Skeletal muscle satellite cell (primary cell): ENCODE results near the gene FAM174C.

Experiments
- H3K27me3 ChIP-seq: 2 replicates; pipeline ENCODE4 v1.7.0; 2013; ENCODE audit warnings: low read length; ENCODE audit not compliant: control insufficient read depth, insufficient read depth
- H3K36me3 ChIP-seq: 2 replicates; pipeline ENCODE4 v1.7.0; 2013; ENCODE audit warnings: mild to moderate bottlenecking, control low read depth, low read length; ENCODE audit not compliant: insufficient read depth
- H3K4me1 ChIP-seq: 2 replicates; pipeline ENCODE4 v1.7.0; 2013; ENCODE audit warnings: low read length; ENCODE audit not compliant: control insufficient read depth, insufficient read depth
- H3K4me2 ChIP-seq: 2 replicates; pipeline ENCODE4 v1.7.0; 2013; ENCODE audit warnings: mild to moderate bottlenecking, low read length
- H3K4me3 ChIP-seq: 2 replicates; pipeline ENCODE4 v1.7.0; 2013; ENCODE audit warnings: low read length
- H3K9ac ChIP-seq: 2 replicates; pipeline ENCODE4 v1.7.0; 2013; ENCODE audit warnings: mild to moderate bottlenecking, low read depth, low read length, moderate library complexity
- H3K9me3 ChIP-seq: replicated peaks from 2 replicates; pipeline ENCODE4 v1.7.0; 2013; ENCODE audit warnings: mild to moderate bottlenecking, control low read depth, low read length

The FAM174C gene

DNA sequence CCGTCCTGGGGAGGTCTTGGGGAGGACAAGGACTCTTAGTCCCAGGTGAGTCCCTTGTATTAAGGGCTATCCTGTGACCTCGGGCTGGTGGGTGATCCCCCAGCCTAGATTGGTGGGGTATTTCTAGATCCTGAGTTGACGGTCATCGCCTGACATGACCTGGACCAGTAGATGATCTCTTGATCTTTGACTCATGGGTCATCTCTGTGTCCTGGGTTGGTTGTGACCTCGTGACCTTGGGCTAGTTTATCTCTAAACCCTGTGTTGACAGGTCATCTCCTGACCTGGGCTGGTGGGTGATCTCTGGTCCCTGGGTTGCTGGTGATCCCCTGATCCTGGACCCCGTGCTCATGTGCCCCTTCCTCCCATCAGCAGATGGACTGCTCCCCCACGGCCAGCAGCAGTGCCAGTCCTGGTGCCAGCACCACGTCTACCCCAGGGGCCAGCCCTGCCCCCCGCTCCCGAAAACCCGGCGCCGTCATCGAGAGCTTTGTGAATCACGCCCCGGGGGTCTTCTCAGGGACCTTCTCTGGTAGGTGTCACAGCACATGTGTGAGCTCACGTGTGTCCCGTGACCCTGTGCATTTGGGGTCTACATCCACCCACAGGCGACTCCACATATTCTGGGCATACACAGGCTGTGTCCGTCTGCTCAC, 20.7 kb upstream of the FAM174C start:
- peak overlapping the region; percentile 98 for H3K4me2 ChIP-seq
- H3K4me1 ChIP-seq = peaks cover 57% of the 10 kb centered on the region
- peak overlapping the region; percentile 83 for H3K4me3 ChIP-seq
- H3K9ac ChIP-seq = peak overlapping the region; percentile 92
- no peaks in the 10 kb centered on the region for H3K27me3 ChIP-seq
- H3K36me3 ChIP-seq = peaks cover 79% of the 10 kb centered on the region
- no peaks in the 10 kb centered on the region for H3K9me3 ChIP-seq

DNA sequence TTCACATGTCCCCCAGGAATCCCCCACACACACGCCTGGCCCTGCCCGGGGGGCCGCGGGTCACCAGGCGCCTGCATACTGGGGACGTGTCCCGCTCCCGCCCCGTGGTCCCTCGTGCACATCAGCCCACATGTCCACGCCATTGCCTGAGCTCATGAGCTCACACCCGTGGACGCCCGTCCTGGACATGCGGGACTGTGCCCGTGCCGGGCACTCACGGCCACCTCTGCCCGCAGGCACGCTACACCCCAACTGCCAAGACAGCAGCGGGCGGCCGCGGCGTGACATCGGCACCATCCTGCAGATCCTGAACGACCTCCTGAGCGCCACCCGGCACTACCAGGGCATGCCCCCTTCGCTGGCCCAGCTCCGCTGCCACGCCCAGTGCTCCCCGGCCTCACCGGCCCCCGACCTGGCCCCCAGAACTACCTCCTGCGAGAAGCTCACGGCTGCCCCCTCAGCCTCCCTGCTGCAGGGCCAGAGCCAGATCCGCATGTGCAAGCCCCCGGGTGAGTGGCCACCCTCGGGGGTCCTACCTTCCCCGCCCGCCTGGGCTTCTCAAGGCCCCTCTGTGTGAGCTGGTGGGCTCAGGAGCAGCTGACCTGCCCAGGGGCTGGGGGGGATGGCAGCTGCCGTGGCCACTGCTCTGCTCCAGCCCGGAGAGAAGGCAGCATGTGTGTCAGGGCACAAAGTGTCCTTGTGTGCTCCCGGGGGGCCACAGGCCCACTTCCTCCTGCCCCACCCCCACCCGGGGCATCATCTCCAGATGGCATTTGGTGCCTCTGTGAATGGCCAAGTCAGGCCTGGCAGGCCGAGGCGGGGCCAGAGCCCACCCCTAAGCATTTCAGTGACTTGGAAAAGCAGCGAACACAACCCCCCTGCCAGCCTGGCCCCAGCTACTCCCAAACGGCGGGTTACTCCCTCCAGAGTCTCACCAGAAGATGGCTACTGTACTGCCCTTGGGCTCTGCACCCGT, 19.9 kb upstream of the FAM174C start:
- H3K4me3 ChIP-seq = peak overlapping the region; percentile 19
- H3K9ac ChIP-seq = peak overlapping the region; percentile 38
- peak overlapping the region; percentile 98 for H3K4me2 ChIP-seq
- H3K27me3 ChIP-seq = no peaks in the 10 kb centered on the region
- H3K36me3 ChIP-seq = peaks cover 73% of the 10 kb centered on the region
- H3K9me3 ChIP-seq = no peaks in the 10 kb centered on the region
- H3K4me1 ChIP-seq = peaks cover 62% of the 10 kb centered on the region

DNA sequence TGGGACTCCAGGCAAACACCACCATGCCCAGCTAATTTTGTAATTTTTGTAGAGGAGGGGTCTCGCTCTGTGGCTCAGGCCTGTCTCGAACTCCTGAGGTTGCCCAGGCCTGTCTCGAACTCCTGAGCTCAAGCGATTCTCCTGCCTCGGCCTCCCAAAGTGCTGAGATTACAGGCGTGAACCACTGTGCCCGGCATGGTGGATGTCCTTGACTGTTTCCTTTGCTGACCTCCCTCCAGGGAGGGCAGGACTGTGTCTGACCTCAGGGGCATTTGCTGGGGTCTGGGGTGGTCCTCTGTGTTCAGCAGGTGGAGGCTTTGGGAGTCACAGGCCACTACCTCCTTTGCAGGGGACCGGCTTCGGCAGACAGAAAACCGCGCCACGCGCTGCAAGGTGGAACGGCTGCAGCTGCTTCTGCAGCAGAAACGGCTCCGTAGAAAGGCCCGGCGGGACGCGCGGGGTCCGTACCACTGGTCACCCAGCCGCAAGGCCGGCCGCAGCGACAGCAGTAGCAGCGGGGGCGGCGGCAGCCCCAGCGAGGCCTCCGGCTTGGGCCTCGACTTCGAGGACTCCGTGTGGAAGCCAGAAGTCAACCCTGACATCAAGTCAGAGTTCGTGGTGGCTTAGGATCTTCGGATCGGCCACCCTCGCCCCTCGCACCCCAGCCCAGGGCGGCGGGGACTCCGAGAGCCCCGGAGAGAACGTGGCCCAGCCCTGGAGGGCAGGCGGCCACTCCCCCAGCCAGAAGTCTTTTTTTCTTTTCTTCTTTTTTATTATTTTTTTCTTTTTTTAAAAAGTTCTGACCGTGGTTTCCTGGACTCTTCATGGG, 18.5 kb upstream of the FAM174C start:
- H3K9me3 ChIP-seq = no peaks in the 10 kb centered on the region
- no peak overlapping the region for H3K4me3 ChIP-seq
- peak overlapping the region; percentile 24 for H3K9ac ChIP-seq
- peak overlapping the region; percentile 17 for H3K4me2 ChIP-seq
- H3K27me3 ChIP-seq = no peaks in the 10 kb centered on the region
- H3K36me3 ChIP-seq = peaks cover 59% of the 10 kb centered on the region
- H3K4me1 ChIP-seq = peaks cover 73% of the 10 kb centered on the region

DNA sequence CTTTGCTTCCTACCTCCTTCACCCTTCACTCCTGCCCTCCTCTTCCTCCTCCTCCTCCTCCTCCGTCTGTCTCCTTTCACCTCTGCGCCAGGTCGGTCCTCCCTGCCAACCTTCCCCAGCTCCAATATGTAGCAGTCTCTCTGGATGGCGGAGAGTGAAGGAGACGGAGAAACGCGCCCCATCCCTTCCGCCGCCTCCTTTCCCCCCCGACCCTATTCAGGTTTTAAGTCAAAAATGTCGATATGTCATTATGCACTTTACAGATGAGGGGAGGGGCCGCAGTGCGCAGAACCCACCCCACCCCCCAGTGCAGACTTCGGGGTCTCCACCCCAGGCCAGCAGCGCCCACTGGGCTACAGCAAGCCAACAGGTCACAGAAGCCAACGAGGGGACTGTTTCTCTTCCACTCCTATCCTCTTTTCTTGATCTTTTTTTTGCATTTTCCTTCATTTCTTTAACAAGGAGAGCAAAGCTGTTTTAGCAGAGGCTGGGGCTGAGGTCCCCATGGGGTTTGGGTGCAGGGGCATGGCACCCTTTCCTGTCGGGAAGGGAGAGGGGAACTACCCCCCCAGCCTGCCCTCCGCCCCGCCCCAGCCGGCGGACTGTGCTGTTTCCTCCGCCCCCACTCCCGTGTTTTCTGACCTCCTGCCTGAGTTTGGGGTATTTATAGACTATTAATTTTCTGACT, 17.7 kb upstream of the FAM174C start:
- Histone ChIP-seq H3K36me3 (peaks cover 56% of the 10 kb centered on the region), H3K4me1 (peaks cover 81% of the 10 kb centered on the region), H3K9ac (no peak overlapping the region), H3K27me3 (no peaks in the 10 kb centered on the region), H3K4me2 (peak overlapping the region; percentile 27), H3K9me3 (no peaks in the 10 kb centered on the region), H3K4me3 (no peak overlapping the region)

DNA sequence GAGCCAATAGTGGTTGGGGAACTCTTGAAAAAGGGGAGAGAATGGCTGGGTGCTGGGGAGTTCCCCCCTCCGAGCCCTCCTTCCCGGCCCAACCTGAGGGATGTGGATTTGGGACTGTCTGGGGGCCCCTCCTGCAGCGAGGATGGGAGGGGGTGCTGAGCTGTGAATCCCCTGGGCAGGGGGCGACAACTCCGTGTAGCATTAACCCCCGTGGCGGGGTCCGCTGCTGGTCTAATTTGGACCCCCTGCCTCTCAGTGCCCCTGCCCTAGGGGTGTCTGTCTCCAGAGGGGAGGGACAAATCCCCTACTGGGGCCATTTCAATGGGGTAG, 17.2 kb upstream of the FAM174C start:
- no peak overlapping the region for H3K4me3 ChIP-seq
- H3K4me1 ChIP-seq = peaks cover 86% of the 10 kb centered on the region
- H3K36me3 ChIP-seq = peaks cover 56% of the 10 kb centered on the region
- H3K4me2 ChIP-seq = no peak overlapping the region
- H3K9ac ChIP-seq = no peak overlapping the region
- H3K9me3 ChIP-seq = no peaks in the 10 kb centered on the region
- no peaks in the 10 kb centered on the region for H3K27me3 ChIP-seq

DNA sequence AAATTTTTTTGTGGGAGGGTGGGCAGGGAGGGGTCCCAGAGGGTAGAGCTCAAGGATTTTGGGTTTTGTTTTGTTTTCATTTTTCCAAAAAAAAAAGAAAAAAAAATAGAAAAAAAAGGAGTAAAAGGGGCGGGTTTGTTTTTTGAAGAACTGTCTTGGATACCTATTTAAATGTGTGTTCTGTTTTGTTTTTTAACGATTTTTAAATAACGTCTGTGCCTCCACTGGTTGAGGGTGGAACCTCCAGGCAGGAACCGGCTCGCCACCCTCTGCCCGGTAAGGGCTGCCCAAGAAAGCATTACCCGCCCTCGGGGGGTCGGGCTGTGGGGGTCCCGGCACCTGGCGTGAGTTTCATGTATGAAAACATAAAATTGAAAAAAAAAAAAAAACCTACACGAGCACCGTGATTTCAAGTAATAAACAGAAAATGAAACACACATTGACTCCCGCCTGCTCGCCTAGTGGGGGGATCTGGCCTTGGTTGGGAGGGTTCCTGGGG, 16.6 kb upstream of the FAM174C start:
- peaks cover 51% of the 10 kb centered on the region for H3K36me3 ChIP-seq
- no peak overlapping the region for H3K4me2 ChIP-seq
- H3K9ac ChIP-seq = no peak overlapping the region
- no peaks in the 10 kb centered on the region for H3K27me3 ChIP-seq
- H3K4me1 ChIP-seq = peaks cover 84% of the 10 kb centered on the region
- H3K4me3 ChIP-seq = no peak overlapping the region
- H3K9me3 ChIP-seq = no peaks in the 10 kb centered on the region

DNA sequence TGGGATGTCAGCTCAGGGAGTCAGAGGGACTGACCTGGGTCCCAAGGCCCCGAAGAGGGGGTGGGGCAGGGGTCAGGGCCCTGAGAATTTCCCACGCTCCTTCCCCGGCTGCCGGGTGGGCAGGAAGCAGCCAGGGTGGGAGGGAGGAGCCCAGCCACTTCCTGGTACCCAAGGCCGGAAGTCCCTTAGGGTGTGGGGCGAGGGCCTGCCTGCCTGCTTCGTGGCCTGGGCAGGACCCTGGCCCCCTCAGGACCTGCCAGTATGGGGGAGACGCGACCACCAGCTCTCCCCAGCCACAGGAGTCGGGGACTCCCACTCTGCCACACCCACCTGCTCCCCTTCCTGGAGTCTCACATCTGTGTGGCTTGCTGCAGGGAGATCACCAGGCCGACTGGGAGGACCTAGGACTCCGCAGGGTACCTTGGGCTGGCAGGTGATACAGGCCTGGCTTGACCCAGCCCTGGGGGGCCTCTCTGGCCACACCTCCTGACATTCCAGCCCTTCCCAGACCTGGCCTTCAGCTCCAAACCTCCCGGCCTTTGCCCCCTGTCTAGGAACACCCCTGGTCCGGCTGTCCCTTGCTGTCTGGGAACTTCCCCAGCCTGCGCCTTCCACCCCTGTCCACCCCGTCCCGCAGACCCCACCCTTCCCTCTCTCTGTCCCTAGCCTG, 16.0 kb upstream of the FAM174C start:
- peaks cover 45% of the 10 kb centered on the region for H3K36me3 ChIP-seq
- no peaks in the 10 kb centered on the region for H3K27me3 ChIP-seq
- peaks cover 80% of the 10 kb centered on the region for H3K4me1 ChIP-seq
- no peak overlapping the region for H3K4me2 ChIP-seq
- peak overlapping the region; percentile 23 for H3K9ac ChIP-seq
- no peak overlapping the region for H3K4me3 ChIP-seq
- no peaks in the 10 kb centered on the region for H3K9me3 ChIP-seq

DNA sequence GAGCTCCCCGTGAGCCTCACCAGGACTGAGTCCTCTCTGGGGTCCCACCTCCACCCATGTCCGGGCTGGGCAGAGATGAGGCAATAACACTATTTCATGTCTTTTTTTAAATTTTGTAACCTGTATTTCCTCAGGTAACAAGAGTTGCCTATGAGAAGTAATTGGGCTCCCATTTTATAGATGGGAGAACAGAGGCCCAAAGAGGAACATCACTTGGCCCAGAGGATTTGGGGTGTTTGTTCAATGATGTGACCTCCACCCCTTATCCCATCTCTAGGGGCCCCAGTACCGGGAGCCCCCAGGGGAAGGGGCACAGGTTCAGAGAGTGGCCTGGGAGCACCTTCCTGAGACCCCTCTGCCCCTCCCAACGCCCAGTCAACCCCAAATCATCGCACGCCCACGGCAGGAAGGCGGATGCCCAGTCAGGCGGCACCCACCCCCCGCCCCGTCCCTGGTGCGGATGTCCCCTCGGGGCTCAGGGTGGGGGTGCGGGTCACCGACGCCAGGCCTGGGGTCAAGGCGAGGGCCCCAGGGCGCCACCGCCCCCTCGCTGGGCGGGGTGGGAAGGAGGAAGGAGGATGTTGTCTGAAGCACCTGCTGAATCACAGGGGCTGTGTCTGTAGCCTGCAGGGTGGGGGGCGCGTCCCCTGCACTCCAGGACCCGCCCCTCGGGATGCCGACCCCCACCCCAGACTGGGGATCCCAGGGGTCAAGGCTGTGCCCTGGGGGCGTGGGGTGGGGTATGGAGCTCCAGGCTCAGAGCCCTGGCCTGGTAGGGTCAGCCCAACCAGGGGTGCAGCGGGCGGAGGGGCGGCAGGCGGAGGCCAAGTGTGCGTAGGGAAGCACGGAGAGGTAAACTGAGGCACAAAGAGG, 15.2 kb upstream of the FAM174C start:
- H3K27me3 ChIP-seq = no peaks in the 10 kb centered on the region
- no peaks in the 10 kb centered on the region for H3K9me3 ChIP-seq
- peak overlapping the region; percentile 72 for H3K4me2 ChIP-seq
- H3K9ac ChIP-seq = peak overlapping the region; percentile 23
- H3K4me3 ChIP-seq = peak overlapping the region; percentile 43
- H3K4me1 ChIP-seq = peaks cover 80% of the 10 kb centered on the region
- H3K36me3 ChIP-seq = peaks cover 37% of the 10 kb centered on the region

DNA sequence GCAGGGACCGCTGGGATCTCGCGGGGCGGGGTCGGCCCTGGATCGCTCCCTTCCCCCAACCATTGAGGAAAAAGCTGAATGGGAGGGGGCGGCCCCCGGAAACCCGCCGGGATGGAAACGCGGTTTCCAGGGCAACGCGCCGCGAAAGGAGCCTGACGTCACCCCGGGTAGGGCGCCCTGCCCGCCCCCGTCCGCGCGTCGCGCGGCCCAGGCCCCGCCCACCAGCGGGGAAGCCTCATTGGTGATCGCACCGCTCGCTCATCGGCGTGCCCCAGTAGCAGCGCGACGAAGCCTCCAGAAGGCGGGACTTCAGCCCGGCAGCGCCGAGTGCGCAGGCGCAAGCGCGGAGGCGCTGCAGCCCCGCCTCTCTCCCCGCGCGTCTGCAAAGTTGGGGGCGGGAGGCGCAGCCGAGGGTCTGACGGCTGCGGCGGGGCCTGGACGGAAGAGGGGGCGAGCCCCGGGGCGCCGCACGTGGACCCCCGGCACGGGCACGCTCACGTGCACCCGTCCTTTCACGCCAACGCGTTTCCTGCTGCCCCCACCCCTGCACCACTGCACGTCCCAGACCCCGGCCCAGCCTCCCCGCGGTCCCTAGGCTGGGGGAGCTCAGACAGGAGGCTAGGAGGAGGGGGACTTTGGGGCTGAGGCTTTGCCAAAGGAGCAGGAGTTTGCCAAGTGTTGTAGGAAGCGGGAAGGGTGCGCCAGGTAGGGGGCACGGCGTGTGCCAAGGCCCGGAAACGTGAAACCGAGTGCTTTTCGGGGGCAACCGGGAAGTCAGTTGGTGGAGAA, 14.4 kb upstream of the FAM174C start:
- Histone ChIP-seq H3K4me2 (peak overlapping the region; percentile 89), H3K4me1 (peaks cover 79% of the 10 kb centered on the region), H3K4me3 (peak overlapping the region; percentile 70), H3K36me3 (peaks cover 29% of the 10 kb centered on the region), H3K27me3 (no peaks in the 10 kb centered on the region), H3K9ac (peak overlapping the region; percentile 74), H3K9me3 (no peaks in the 10 kb centered on the region)
